ENCODE data around the gene HORMAD2. TPM values are rescaled to one million over a fixed set of nuclear protein-coding genes. Genes with fewer than 3 reads are reported as not detected.

The HORMAD2 gene
- total and polyA plus RNA-seq, 2 donors from 2014 or later: not detected

- no peak overlapping the region for H3K9ac ChIP-seq (ENCODE audit: low read length in 3 of 3)
- no peak overlapping the region for H3K4me3 ChIP-seq (ENCODE audit: low read length in 3 of 3)
- TF ChIP-seq, protein P1, sequence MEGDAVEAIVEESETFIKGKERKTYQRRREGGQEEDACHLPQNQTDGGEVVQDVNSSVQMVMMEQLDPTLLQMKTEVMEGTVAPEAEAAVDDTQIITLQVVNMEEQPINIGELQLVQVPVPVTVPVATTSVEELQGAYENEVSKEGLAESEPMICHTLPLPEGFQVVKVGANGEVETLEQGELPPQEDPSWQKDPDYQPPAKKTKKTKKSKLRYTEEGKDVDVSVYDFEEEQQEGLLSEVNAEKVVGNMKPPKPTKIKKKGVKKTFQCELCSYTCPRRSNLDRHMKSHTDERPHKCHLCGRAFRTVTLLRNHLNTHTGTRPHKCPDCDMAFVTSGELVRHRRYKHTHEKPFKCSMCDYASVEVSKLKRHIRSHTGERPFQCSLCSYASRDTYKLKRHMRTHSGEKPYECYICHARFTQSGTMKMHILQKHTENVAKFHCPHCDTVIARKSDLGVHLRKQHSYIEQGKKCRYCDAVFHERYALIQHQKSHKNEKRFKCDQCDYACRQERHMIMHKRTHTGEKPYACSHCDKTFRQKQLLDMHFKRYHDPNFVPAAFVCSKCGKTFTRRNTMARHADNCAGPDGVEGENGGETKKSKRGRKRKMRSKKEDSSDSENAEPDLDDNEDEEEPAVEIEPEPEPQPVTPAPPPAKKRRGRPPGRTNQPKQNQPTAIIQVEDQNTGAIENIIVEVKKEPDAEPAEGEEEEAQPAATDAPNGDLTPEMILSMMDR (IDR thresholded peaks at IDR 0.05; ENCODE audit: borderline replicate concordance, extremely low read depth, insufficient read depth): no peak
- H3K27me3 ChIP-seq (ENCODE audit: control insufficient read depth, insufficient read depth, low read length): no peaks in the 10 kb centered on the region
- H3K9me3 ChIP-seq (ENCODE audit: control insufficient read depth in 2 of 3, insufficient read depth in 1 of 3, low read length in 3 of 3): no peaks in the 10 kb centered on the region
- FAIRE-seq (no peak), DNase-seq (peak in 4 of 5 donors; percentile 76 to 85 (median 80))
- H3K27ac ChIP-seq (ENCODE audit: low read depth in 2 of 2, low read length in 2 of 2): no peak overlapping the region
- intact Hi-C loops (cut with DNase I): no loop called here
- no peaks in the 10 kb centered on the region for H3K36me3 ChIP-seq (ENCODE audit: control insufficient read depth in 2 of 3, insufficient read depth in 3 of 3, low read length in 3 of 3)
- peaks cover 0 to 10% (median 3%) of the 10 kb centered on the region in 3 donors for H3K4me1 ChIP-seq (ENCODE audit: control insufficient read depth in 2 of 3, insufficient read depth in 2 of 3, low read depth in 1 of 3, low read length in 3 of 3)
These were observed 126.7 kb downstream of the HORMAD2 start for GRCh38 chr22:30206944-30207343.

DNA sequence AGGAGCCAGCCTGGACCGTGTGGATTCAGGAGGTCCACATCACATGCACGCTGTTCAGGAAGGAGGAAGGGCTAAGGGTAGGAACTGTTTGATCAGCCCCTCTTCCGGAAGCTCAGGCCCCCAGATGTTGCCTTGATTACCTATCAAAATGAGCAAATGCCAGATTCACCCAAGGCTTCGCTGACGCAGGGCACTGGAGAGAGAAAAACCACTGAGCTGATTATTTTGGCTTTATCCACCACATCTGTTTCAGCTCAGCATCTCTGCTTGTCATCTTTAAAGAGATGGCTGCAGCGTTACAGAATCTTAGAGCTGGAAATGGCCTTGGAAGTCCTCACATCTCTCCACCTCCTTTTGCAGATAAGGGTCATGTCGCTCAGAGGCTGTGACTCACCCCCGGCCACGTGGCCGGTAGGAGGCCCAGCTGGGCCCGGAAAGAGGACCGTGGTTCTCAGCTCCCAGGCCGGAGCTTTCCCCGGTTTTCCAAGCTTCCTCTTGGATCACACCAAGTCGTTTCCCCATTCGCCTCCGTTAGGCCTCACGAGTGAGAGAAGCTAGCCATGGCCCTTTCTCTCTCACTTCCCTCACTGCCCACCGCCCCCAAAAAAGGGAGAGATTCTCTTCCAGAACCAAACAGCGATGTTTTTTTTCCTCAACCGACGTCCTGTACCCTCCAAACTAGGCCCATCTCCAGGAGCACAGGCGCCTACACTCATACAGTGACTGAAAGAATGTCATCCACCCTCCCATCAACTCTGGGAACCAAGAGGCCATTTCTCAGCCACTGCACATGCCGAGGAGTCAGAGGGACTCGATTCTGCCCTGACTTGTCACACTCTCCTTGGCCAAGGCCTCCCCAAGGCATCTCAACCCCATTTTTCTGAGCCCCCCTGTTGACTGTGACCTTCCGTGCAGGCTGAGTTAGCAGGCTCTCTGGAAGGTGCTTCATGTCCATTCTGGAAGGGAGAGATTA, 128.7 kb downstream of the HORMAD2 start:
- peaks cover 0 to 9% (median 4%) of the 10 kb centered on the region in 3 donors for H3K4me1 ChIP-seq (ENCODE audit: control insufficient read depth in 2 of 3, insufficient read depth in 2 of 3, low read depth in 1 of 3, low read length in 3 of 3)
- no peak overlapping the region for H3K4me3 ChIP-seq (ENCODE audit: low read length in 3 of 3)
- DNase-seq (peak in 4 of 5 donors; percentile 48 to 93 (median 65)), FAIRE-seq (no peak)
- TF ChIP-seq, protein P1 (IDR thresholded peaks at IDR 0.05; ENCODE audit: borderline replicate concordance, extremely low read depth, insufficient read depth): no peak
- intact Hi-C loops (cut with DNase I): no loop called here
- H3K9ac ChIP-seq (ENCODE audit: low read length in 3 of 3): no peak overlapping the region
- no peaks in the 10 kb centered on the region for H3K36me3 ChIP-seq (ENCODE audit: control insufficient read depth in 2 of 3, insufficient read depth in 3 of 3, low read length in 3 of 3)
- no peaks in the 10 kb centered on the region for H3K27me3 ChIP-seq (ENCODE audit: control insufficient read depth, insufficient read depth, low read length)
- no peaks in the 10 kb centered on the region for H3K9me3 ChIP-seq (ENCODE audit: control insufficient read depth in 2 of 3, insufficient read depth in 1 of 3, low read length in 3 of 3)
- H3K27ac ChIP-seq (ENCODE audit: low read depth in 2 of 2, low read length in 2 of 2): peak overlapping the region; percentile 45 to 63

DNA sequence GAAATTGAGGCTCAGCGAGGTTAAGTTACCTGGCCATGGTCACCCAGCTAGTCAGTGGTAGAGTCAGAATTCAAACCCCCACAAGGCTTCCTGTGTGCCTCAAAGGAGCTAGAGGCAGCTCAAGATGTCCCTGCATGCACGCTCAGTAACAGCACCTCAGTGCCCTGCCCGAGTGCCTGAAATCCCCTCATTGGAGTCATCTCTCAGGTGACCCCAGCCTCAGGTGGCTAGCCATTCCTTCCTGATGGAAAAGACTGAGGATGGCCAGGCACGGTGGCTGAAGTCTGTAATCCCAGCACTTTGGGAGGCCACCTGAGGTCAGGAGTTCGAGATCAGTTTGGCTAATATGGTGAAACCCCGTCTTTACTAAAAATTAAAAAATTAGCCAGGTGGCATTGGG, 129.4 kb downstream of the HORMAD2 start:
- H3K4me1 ChIP-seq (ENCODE audit: control insufficient read depth in 2 of 3, insufficient read depth in 2 of 3, low read depth in 1 of 3, low read length in 3 of 3): peaks cover 0 to 9% (median 4%) of the 10 kb centered on the region in 3 donors
- intact Hi-C loops (cut with DNase I): no loop called here
- TF ChIP-seq, protein P1 (IDR thresholded peaks at IDR 0.05; ENCODE audit: borderline replicate concordance, extremely low read depth, insufficient read depth): no peak
- no peak for DNase-seq
- no peaks in the 10 kb centered on the region for H3K27me3 ChIP-seq (ENCODE audit: control insufficient read depth, insufficient read depth, low read length)
- peak overlapping the region; percentile 45 to 63 for H3K27ac ChIP-seq (ENCODE audit: low read depth in 2 of 2, low read length in 2 of 2)
- H3K9ac ChIP-seq (ENCODE audit: low read length in 3 of 3): no peak overlapping the region
- H3K4me3 ChIP-seq (ENCODE audit: low read length in 3 of 3): no peak overlapping the region
- no peak for FAIRE-seq
- H3K9me3 ChIP-seq (ENCODE audit: control insufficient read depth in 2 of 3, insufficient read depth in 1 of 3, low read length in 3 of 3): no peaks in the 10 kb centered on the region
- H3K36me3 ChIP-seq (ENCODE audit: control insufficient read depth in 2 of 3, insufficient read depth in 3 of 3, low read length in 3 of 3): no peaks in the 10 kb centered on the region
